Spleen (tissue), 11 donors: Measurements from ENCODE around the gene PNPO. TPM values are rescaled to one million over a fixed set of nuclear protein-coding genes. Genes with fewer than 3 reads are reported as not detected.

ENCODE experiments used
- DNase-seq: peaks from one replicate; pipeline ENCODE4 v3.0.0-alpha.2; 2020
- H3K27ac ChIP-seq, 8 donors: fragments of 200-600 bp; sonication (generic) in 7 of 8; 1 replicate in 4 of 8; 2 replicates in 4 of 8; pipeline versions ENCODE4 v1.5.0 to v1.8.0; 2016 to 2021; ENCODE audit warnings: inconsistent platforms in 4 of 8, mild to moderate bottlenecking in 4 of 8, moderate library complexity in 1 of 8
- H3K27me3 ChIP-seq, 7 donors: fragments of 200-600 bp; sonication (generic) in 6 of 7; replicated peaks in 1 of 7; 1 replicate in 4 of 7; 2 replicates in 3 of 7; pipeline versions ENCODE4 v1.5.0 to v1.8.0; 2016 to 2021; ENCODE audit warnings: inconsistent platforms in 3 of 7, mild to moderate bottlenecking in 1 of 7
- H3K36me3 ChIP-seq, 6 donors: fragments of 200-600 bp; sonication (generic) in 5 of 6; 1 replicate in 4 of 6; 2 replicates in 2 of 6; pipeline versions ENCODE4 v1.5.0 to v1.8.0; 2016 to 2021; ENCODE audit warnings: inconsistent platforms in 2 of 6
- H3K4me1 ChIP-seq, 6 donors: fragments of 200-600 bp; sonication (generic) in 5 of 6; 1 replicate in 3 of 6; 2 replicates in 3 of 6; pipeline versions ENCODE4 v1.5.0 to v1.8.0; 2016 to 2021; ENCODE audit warnings: inconsistent platforms in 3 of 6
- H3K4me3 ChIP-seq, 8 donors: fragments of 200-600 bp; sonication (generic) in 7 of 8; 1 replicate in 4 of 8; 2 replicates in 4 of 8; pipeline versions ENCODE4 v1.5.0 to v1.8.0; 2016 to 2021; ENCODE audit warnings: inconsistent platforms in 4 of 8, mild to moderate bottlenecking in 4 of 8, moderate library complexity in 2 of 8
- H3K9me3 ChIP-seq, 8 donors: fragments of 200-600 bp; sonication (generic) in 7 of 8; 1 replicate in 4 of 8; 2 replicates in 4 of 8; pipeline versions ENCODE4 v1.5.0 to v1.8.0; 2016 to 2021; ENCODE audit warnings: inconsistent platforms in 4 of 8
- POLR2A ChIP-seq, 3 donors: fragments of 450-650 bp; IDR thresholded peaks; one replicate each; pipeline ENCODE4 v1.5.1; 2017; ENCODE audit warnings: antibody characterized with exemption in 3 of 3, mild to moderate bottlenecking in 1 of 3
- POLR2AphosphoS5 ChIP-seq, 3 donors: sonication (generic); formaldehyde crosslinking; IDR thresholded peaks; one replicate each; pipeline ENCODE4 v1.5.1; 2017; ENCODE audit warnings: antibody characterized with exemption in 3 of 3
- WGBS, 5 donors: extraction: QIAGEN DNeasy Blood & Tissue Kit in 3 of 5; methylation state at CpG; one replicate each; pipeline versions ENCODE4 v1.1.5 to v1.1.7; 2013 to 2018; 5-methylcytosine and 5-hydroxymethylcytosine counted together
- intact Hi-C: fragments of 100-400 bp; cut with DNase I; formaldehyde crosslinking; loops from one replicate; pipeline ENCODE4 v1.15.0; 2023; ENCODE audit warnings: low total_unique reads
- polyA plus RNA-seq, 3 donors: library from polyadenylated mRNA; stranded (reverse); fragments of 200-250 nt; gene quantifications; one replicate each; pipeline ENCODE4 v1.2.1, GENCODE V29; 2013
- total RNA-seq, 7 donors: library from RNA; depleted of rRNA in 3 of 7; stranded (reverse); fragments of >200 nt in 3 of 7; fragmentation: NEBNext Ultra II Directional in 4 of 7; extraction: Animal tissue kit (Norgen Biotek cat#: 25700) in 4 of 7; gene quantifications; one replicate each; pipeline versions ENCODE4 v1.1.0 to v1.2.1, GENCODE V29; 2016 to 2021
- TF ChIP-seq, protein P1 (sequence below), 11 experiments: fragments of 200-600 bp in 7 of 11; fragments of 450-650 bp in 4 of 11; sonication (generic) in 4 of 11; IDR thresholded peaks in 8 of 11; conservative IDR thresholded peaks in 3 of 11; 1 replicate in 7 of 11; 2 replicates in 4 of 11; pipeline versions ENCODE4 v1.4.0 to v1.8.0; 2016 to 2021; ENCODE audit warnings: antibody characterized with exemption in 11 of 11, inconsistent platforms in 4 of 11, mild to moderate bottlenecking in 1 of 11
- donor health status: healthy with polysubstance abuse.
- donor health status: DM: no; HTN: no; CAD: no; lungs with moderate emphysema.
- donor health status: DM: no; HTN: no; CAD: no.
- donor health status: Bipolar disorder and iron deficiency.
- donor health status: healthy.
- donor health status: DM: no; HTN: no; CAD: no.
- donor health status: DM: yes; HTN: yes; CAD: no.

Gene PNPO
- total and polyA plus RNA-seq, 10 donors: 6.1 to 28.9 (median 26.6) TPM

DNA sequence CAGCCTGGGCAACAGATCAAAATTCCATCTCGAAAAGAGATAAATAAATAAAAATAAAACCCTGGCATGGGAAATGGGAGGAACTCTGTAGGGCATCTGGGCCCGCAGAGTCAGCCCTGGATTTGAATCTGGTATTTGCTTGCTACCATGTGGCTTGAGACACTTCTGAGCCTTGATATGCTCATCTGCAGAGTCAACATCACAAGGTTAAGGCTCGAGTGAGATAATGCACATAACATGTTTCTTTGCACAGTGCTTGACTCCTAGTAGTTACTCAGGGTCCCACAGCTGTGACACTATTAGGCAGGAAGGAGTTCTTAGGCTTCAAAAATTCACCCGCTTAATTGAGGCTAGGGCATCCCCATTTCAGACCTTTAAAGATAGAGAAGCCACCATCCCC lies 50.8 kb downstream of the PNPO start:
- intact Hi-C loops: no loop called here
- Histone ChIP-seq H3K27ac (no peak overlapping the region), H3K4me1 (peaks cover 0 to 13% (median 7%) of the 10 kb centered on the region in 6 donors), H3K36me3 (no peaks in the 10 kb centered on the region), H3K27me3 (peaks cover 0 to 8% (median 0%) of the 10 kb centered on the region in 7 donors), H3K4me3 (no peak overlapping the region), H3K9me3 (no peaks in the 10 kb centered on the region)
- WGBS, 5 donors: 74 to 86% (median 78%) methylated on average over 4 of the region's 4 CpGs
- TF ChIP-seq POLR2A (IDR thresholded peaks at IDR 0.05): no peak
- TF ChIP-seq, protein P1, sequence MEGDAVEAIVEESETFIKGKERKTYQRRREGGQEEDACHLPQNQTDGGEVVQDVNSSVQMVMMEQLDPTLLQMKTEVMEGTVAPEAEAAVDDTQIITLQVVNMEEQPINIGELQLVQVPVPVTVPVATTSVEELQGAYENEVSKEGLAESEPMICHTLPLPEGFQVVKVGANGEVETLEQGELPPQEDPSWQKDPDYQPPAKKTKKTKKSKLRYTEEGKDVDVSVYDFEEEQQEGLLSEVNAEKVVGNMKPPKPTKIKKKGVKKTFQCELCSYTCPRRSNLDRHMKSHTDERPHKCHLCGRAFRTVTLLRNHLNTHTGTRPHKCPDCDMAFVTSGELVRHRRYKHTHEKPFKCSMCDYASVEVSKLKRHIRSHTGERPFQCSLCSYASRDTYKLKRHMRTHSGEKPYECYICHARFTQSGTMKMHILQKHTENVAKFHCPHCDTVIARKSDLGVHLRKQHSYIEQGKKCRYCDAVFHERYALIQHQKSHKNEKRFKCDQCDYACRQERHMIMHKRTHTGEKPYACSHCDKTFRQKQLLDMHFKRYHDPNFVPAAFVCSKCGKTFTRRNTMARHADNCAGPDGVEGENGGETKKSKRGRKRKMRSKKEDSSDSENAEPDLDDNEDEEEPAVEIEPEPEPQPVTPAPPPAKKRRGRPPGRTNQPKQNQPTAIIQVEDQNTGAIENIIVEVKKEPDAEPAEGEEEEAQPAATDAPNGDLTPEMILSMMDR (IDR thresholded peaks at IDR 0.05 in 8 of 11, conservative IDR thresholded peaks at IDR 0.05 in 3 of 11): no peak
- TF ChIP-seq POLR2AphosphoS5 (IDR thresholded peaks at IDR 0.05): no peak
- DNase-seq: no peak

DNA sequence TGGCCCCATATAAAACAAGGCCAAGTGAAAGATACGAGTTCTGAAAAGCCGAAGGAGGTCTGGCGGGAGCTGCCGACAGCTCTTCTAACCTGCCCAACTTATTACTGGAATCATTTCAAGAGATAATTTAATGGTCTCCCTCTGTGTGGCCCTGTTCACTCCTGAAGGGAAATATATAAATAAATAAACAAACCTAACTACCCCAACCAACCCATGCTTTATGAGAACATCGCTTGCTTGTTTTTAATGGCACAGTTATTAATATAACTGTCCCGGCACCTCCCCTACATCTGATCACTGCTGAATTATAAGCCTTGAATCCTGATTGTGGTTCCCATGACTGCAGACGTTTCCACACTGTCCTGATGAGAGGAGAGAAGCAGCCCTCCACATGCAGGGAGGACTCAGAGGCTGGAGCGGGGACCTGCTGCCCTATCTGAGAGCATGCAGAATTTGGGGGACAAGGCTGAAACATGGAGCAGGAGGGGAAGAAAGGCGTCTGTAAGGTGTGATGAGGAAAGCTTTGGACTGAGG lies 51.7 kb downstream of the PNPO start:
- Histone ChIP-seq H3K36me3 (no peaks in the 10 kb centered on the region), H3K27ac (no peak overlapping the region), H3K27me3 (peaks cover 0 to 8% (median 0%) of the 10 kb centered on the region in 7 donors)

DNA sequence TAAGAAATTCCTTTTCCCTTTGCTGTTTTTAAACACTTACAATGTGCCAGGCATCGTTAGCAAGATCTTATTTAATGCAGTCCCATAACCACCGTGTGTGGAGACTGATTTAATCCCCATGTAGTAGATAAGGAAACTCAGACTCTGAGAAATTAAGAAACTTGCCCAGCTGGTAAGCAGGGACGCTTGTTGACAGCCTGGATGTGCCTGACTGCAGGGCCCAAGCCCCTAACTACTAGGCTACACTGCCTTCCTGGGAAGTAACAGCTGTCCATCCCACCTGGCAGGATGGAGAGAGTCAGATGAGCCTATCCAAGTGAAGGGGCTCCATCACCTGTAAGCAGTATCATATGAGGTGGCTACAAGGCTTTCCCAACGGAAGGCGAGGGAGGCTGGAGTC lies 52.6 kb downstream of the PNPO start:
- no peak for DNase-seq
- H3K27me3 ChIP-seq: peaks cover 0 to 8% (median 0%) of the 10 kb centered on the region in 7 donors
- no peak overlapping the region for H3K4me3 ChIP-seq
- 78 to 89% (median 84%) methylated on average over 5 of the region's 5 CpGs for WGBS, 5 donors
- intact Hi-C loops: no loop called here
- no peaks in the 10 kb centered on the region for H3K9me3 ChIP-seq
- no peak overlapping the region for H3K27ac ChIP-seq
- H3K4me1 ChIP-seq: peaks cover 0 to 2% (median 0%) of the 10 kb centered on the region in 6 donors
- TF ChIP-seq, protein P1 (IDR thresholded peaks at IDR 0.05 in 8 of 11, conservative IDR thresholded peaks at IDR 0.05 in 3 of 11): no peak
- no peak for TF ChIP-seq POLR2A (IDR thresholded peaks at IDR 0.05)
- no peaks in the 10 kb centered on the region for H3K36me3 ChIP-seq

More for the DNA sequence above, 51.7 kb downstream of the PNPO start:
- no peak overlapping the region for H3K4me3 ChIP-seq
- H3K9me3 ChIP-seq: no peaks in the 10 kb centered on the region
- TF ChIP-seq, protein P1 (IDR thresholded peaks at IDR 0.05 in 8 of 11, conservative IDR thresholded peaks at IDR 0.05 in 3 of 11): no peak
- TF ChIP-seq POLR2AphosphoS5 (IDR thresholded peaks at IDR 0.05) (no peak), POLR2A (IDR thresholded peaks at IDR 0.05) (no peak)
- peaks cover 0 to 6% (median 0%) of the 10 kb centered on the region in 6 donors for H3K4me1 ChIP-seq
- DNase-seq: no peak
- WGBS, 5 donors: 72 to 86% (median 81%) methylated on average over 9 of the region's 9 CpGs
- intact Hi-C loops: no loop called here

DNA sequence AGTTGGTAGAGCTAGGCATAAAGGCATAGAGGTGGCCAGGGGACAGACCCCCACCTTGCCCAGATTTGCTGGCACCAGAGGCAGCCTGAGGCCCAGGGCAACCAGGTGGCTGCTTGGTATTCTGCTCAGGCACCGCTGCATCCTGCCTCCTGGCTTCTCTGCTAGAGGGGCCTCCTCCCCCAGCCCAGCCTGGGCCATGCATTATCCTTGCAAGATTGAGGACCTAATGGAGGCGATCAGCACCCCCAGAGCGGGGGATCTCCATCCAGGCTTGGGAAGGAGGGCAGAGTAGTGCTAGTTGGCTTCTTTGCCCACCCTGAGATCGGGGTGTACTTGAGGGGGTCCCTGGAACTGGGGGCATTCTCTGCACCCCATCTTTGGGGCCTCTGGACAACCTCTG lies 53.4 kb downstream of the PNPO start:
- no peak overlapping the region for H3K27ac ChIP-seq
- H3K4me3 ChIP-seq: no peak overlapping the region
- intact Hi-C loops: no loop called here
- TF ChIP-seq POLR2A (IDR thresholded peaks at IDR 0.05): no peak
- TF ChIP-seq, protein P1 (IDR thresholded peaks at IDR 0.05 in 8 of 11, conservative IDR thresholded peaks at IDR 0.05 in 3 of 11): no peak
- TF ChIP-seq POLR2AphosphoS5 (IDR thresholded peaks at IDR 0.05): no peak
- 83 to 88% (median 86%) methylated on average over 2 to 4 of the region's 4 CpGs for WGBS, 5 donors
- H3K36me3 ChIP-seq: no peaks in the 10 kb centered on the region
- H3K27me3 ChIP-seq: peaks cover 0 to 8% (median 0%) of the 10 kb centered on the region in 7 donors
- H3K4me1 ChIP-seq: no peaks in the 10 kb centered on the region
- DNase-seq: no peak
- no peaks in the 10 kb centered on the region for H3K9me3 ChIP-seq
